Prostate gland (tissue), 2 donors: ENCODE results near the gene PCNT. TPM values are rescaled to one million over a fixed set of nuclear protein-coding genes. Genes with fewer than 3 reads are reported as not detected.
"Not testable (repeated sequence)": the region's sequence is repeated elsewhere in the genome, so short reads cannot be mapped to it uniquely, and the experiment has no call there.

Experiments used
- DNase-seq: peaks from one replicate; pipeline ENCODE4 v3.0.0-alpha.2; 2019; ENCODE audit warnings: low spot score
- H3K27ac ChIP-seq, 2 donors: fragments of 200-600 bp; sonication (generic); 2 replicates each; pipeline ENCODE4 v1.5.1; 2017 to 2019
- H3K27me3 ChIP-seq: fragments of 200-600 bp; sonication (generic); replicated peaks from 2 replicates; pipeline ENCODE4 v1.5.1; 2019; ENCODE audit not compliant: insufficient read depth
- H3K36me3 ChIP-seq, 2 donors: fragments of 200-600 bp; sonication (generic); 1 replicate in 1 of 2; 2 replicates in 1 of 2; pipeline versions ENCODE4 v1.5.1 to v1.8.1; 2017 to 2019
- H3K4me1 ChIP-seq: fragments of 200-600 bp; sonication (generic); replicated peaks from 2 replicates; pipeline ENCODE4 v1.5.1; 2019
- H3K4me3 ChIP-seq, 2 donors: fragments of 200-600 bp; sonication (generic); 2 replicates each; pipeline ENCODE4 v1.5.1; 2017 to 2019
- H3K9me3 ChIP-seq: fragments of 200-600 bp; sonication (generic); 2 replicates; pipeline ENCODE4 v1.5.1; 2017
- CTCF ChIP-seq, 4 experiments: fragments of 200-600 bp in 2 of 4; fragments of 450-650 bp in 2 of 4; sonication (generic) in 2 of 4; IDR thresholded peaks; 1 replicate in 3 of 4; 2 replicates in 1 of 4; pipeline ENCODE4 v1.5.1; 2016 to 2019; ENCODE audit warnings: antibody characterized with exemption in 4 of 4, mild to moderate bottlenecking in 2 of 4, moderate library complexity in 2 of 4
- POLR2A ChIP-seq: fragments of 450-650 bp; IDR thresholded peaks from one replicate; pipeline ENCODE4 v1.6.1; 2016; ENCODE audit warnings: antibody characterized with exemption, mild to moderate bottlenecking
- POLR2AphosphoS5 ChIP-seq: sonication (generic); formaldehyde crosslinking; IDR thresholded peaks from one replicate; pipeline ENCODE4 v1.6.1; 2017; ENCODE audit warnings: antibody characterized with exemption
- WGBS: methylation state at CpG from one replicate; pipeline ENCODE4 v1.1.5; 2018; 5-methylcytosine and 5-hydroxymethylcytosine counted together
- intact Hi-C: fragments of 100-400 bp; cut with DNase I; formaldehyde crosslinking; loops from one replicate; pipeline ENCODE4 v1.14.2; 2022
- total RNA-seq, 2 donors: library from RNA; depleted of rRNA; stranded (reverse); fragments of >200 nt; gene quantifications; one replicate each; pipeline ENCODE4 v1.1.0, GENCODE V29; 2016

Gene PCNT
- total RNA-seq, 2 donors from 2014 or later: 33.8 to 70.9 TPM

- no peak for TF ChIP-seq POLR2A
- no peak for TF ChIP-seq CTCF (IDR thresholded peaks at IDR 0.05)
- TF ChIP-seq POLR2AphosphoS5: no peak
- H3K9me3 ChIP-seq: no peaks in the 10 kb centered on the region
- intact Hi-C loops: no loop called here
- no peak overlapping the region for H3K4me3 ChIP-seq
- H3K27me3 ChIP-seq: no peaks in the 10 kb centered on the region
- no peaks in the 10 kb centered on the region for H3K4me1 ChIP-seq
- no peaks in the 10 kb centered on the region for H3K36me3 ChIP-seq
- no peak overlapping the region for H3K27ac ChIP-seq
- WGBS: 92% methylated on average over 5 of the region's 5 CpGs
- DNase-seq: no peak
These were observed 124.2 kb downstream of the PCNT start for GRCh38 chr21:46448108-46448507.

DNA sequence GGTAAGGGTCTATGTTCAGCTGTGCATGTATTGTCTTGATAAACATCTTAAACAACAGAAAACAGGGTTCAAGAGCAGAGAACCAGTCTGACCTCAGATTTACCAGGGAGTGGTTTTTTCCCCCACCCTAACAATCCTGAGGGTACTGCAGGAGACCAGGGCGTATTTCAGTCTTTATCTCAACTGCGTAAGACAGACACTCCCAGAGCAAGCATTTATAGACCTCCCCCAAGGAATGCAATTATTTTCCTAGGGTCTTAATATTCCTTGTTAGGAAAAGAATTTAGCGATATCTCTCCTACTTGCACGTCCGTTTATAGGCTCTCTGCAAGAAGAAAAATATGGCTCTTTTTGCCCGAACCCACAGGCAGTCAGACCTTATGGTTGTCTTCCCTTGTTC, 124.9 kb downstream of the PCNT start:
- 96% methylated on average over 6 of the region's 6 CpGs for WGBS
- intact Hi-C loops, H3K4me1 ChIP-seq, DNase-seq, H3K36me3 ChIP-seq, H3K27ac ChIP-seq, H3K27me3 ChIP-seq, H3K9me3 ChIP-seq, H3K4me3 ChIP-seq: not testable (repeated sequence)

GRCh38 chr21:46452710-46453109, 128.8 kb downstream of the PCNT start:
- Histone ChIP-seq H3K36me3 (no peaks in the 10 kb centered on the region), H3K27ac (no peak overlapping the region), H3K27me3 (no peaks in the 10 kb centered on the region), H3K9me3 (no peaks in the 10 kb centered on the region), H3K4me1 (no peaks in the 10 kb centered on the region), H3K4me3 (no peak overlapping the region)
- intact Hi-C loops: no loop called here
- TF ChIP-seq POLR2A: no peak
- no peak for TF ChIP-seq POLR2AphosphoS5
- no peak for TF ChIP-seq CTCF (IDR thresholded peaks at IDR 0.05)
- WGBS: 95% methylated on average over 5 of the region's 5 CpGs
- DNase-seq: no peak

GRCh38 chr21:46454142-46454541, 130.2 kb downstream of the PCNT start:
- DNase-seq: no peak
- H3K9me3 ChIP-seq: no peaks in the 10 kb centered on the region
- no peak overlapping the region for H3K4me3 ChIP-seq
- H3K36me3 ChIP-seq: no peaks in the 10 kb centered on the region
- intact Hi-C loops: no loop called here
- 65% methylated on average over 3 of the region's 3 CpGs for WGBS
- H3K4me1 ChIP-seq: no peaks in the 10 kb centered on the region
- no peaks in the 10 kb centered on the region for H3K27me3 ChIP-seq
- TF ChIP-seq CTCF (IDR thresholded peaks at IDR 0.05): no peak
- TF ChIP-seq POLR2AphosphoS5: no peak
- no peak for TF ChIP-seq POLR2A
- no peak overlapping the region for H3K27ac ChIP-seq

DNA sequence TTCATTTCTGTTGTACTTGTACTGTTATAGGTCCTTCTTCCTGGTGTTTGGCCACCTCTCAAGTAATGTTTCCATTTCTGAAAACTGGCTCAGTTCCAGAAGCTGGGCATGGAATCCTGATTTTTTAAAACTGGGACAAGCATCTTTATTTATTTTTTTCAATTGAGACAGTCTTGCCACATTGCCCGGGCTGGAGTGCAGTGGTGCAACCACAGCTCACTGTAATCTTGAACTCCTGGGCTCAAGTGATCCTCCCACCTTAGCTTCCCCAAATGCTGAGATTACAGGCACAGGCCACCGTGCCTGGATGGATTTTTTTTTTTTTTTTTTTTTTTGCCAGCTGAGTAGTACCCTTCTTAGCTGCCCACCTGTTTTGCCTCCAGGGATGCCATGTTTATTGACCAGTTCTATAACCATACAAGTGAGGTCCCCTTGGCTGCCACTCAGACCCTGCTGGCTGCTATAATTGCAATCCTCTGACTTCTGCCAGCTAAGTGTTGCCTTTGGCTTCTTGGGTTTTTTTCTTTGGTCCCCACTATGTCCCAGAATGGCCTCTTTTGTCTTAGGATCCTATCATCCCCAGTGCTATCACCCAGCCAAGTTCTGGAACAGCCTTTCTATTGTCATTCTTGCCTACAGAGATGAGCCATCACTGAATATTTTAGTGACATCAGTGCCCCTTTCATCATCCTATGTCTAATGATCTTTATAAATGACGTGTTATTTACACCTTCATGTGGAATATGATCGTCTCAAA, 130.9 kb downstream of the PCNT start:
- Histone ChIP-seq H3K27me3 (no peaks in the 10 kb centered on the region), H3K27ac (no peak overlapping the region), H3K36me3 (no peaks in the 10 kb centered on the region), H3K4me1 (no peaks in the 10 kb centered on the region), H3K4me3 (no peak overlapping the region), H3K9me3 (no peaks in the 10 kb centered on the region)
- WGBS: 89% methylated on average over 4 of the region's 4 CpGs
- no peak for DNase-seq
- intact Hi-C loops: loop anchor here (5.0 kb wide), 1 partner anchor 128 kb away; a partner anchor contains a TSS
- TF ChIP-seq CTCF (IDR thresholded peaks at IDR 0.05) (no peak), POLR2AphosphoS5 (no peak), POLR2A (no peak)
